ENCODE measurements around the gene MRPL16. TPM values are rescaled to one million over a fixed set of nuclear protein-coding genes. Genes with fewer than 3 reads are reported as not detected.

The MRPL16 gene
- total RNA-seq, 6 experiments from 2014 or later = 45.7 to 51.0 (median 48.6) TPM

- peaks cover 35% of the 10 kb centered on the region for H3K4me1 Mint-ChIP-seq (ENCODE audit: low read depth)
Observed at GRCh38 chr11:59779487-59779886, 31.1 kb downstream of the MRPL16 start.

GRCh38 chr11:59778122-59778521 lies 32.5 kb downstream of the MRPL16 start:
- DNase-seq = no peak
- Mint-ChIP-seq H3K4me1 (ENCODE audit: low read depth) (peaks cover 29% of the 10 kb centered on the region), H3K27ac (no peak overlapping the region; the same call in 1 of the 2 replicates), H3K9me3 (no peaks in the 10 kb centered on the region), H3K36me3 (ENCODE audit: low read depth) (peaks cover 42% of the 10 kb centered on the region), H3K27me3 (ENCODE audit: insufficient read depth) (no peaks in the 10 kb centered on the region), H3K4me3 (no peak overlapping the region)
- no peak for TF ChIP-seq CTCF (IDR thresholded peaks at IDR 0.05)

More at GRCh38 chr11:59779487-59779886, 31.1 kb downstream of the MRPL16 start:
- no peak for TF ChIP-seq CTCF (IDR thresholded peaks at IDR 0.05)
- H3K4me3 Mint-ChIP-seq = no peak overlapping the region
- H3K27me3 Mint-ChIP-seq (ENCODE audit: insufficient read depth) = no peaks in the 10 kb centered on the region
- DNase-seq = no peak
- no peaks in the 10 kb centered on the region for H3K9me3 Mint-ChIP-seq
- H3K36me3 Mint-ChIP-seq (ENCODE audit: low read depth) = peaks cover 47% of the 10 kb centered on the region
- no peak overlapping the region for H3K27ac Mint-ChIP-seq

GRCh38 chr11:59777104-59777503 lies 33.5 kb downstream of the MRPL16 start:
- no peaks in the 10 kb centered on the region for H3K27me3 Mint-ChIP-seq (ENCODE audit: insufficient read depth)
- DNase-seq = no peak
- H3K9me3 Mint-ChIP-seq = no peaks in the 10 kb centered on the region
- H3K4me1 Mint-ChIP-seq (ENCODE audit: low read depth) = peaks cover 29% of the 10 kb centered on the region
- H3K36me3 Mint-ChIP-seq (ENCODE audit: low read depth) = peaks cover 42% of the 10 kb centered on the region
- H3K27ac Mint-ChIP-seq = no peak overlapping the region
- no peak for TF ChIP-seq CTCF (IDR thresholded peaks at IDR 0.05)
- no peak overlapping the region for H3K4me3 Mint-ChIP-seq

DNA sequence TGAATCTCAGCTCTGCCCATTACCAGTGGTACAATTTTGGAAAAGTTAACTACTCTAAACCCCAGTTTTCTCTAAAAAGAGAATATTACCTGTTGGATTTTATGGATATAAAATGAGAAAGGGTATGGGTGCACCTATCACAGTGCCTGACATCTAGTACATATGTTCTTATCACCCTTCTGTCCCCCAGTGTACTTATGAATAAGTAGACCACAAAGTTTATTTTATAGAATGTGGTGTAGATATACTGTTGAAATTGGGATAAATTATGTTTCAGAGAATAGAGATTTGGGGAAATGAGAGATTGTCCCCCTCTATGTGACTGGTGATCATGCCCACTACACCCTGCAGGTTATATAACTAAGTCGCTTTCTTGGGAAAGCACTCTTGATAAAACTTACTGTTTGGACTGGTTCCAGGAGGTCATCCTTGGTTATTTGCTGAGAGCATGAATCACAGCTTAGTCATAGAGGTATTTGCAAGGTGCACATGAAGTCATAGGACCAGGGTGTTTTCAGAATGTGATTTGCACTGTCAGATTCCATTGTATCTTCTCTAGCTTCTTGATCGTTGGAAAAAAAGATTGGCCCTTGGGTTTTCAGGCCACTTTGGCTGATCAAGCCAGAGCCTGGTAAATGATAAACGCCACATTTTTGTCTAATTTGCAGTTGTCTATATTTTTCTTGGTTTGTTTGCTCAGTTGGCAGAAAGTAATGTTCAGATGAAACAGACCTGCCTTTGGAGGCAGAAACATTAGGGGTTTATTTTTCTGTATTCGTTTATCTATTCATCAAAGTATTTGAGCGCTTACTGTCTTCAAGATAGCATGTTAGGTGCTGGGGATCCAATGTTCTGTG lies 34.1 kb downstream of the MRPL16 start:
- H3K27ac Mint-ChIP-seq = no peak overlapping the region
- DNase-seq = peak; percentile 48
- H3K4me3 Mint-ChIP-seq = no peak overlapping the region
- H3K27me3 Mint-ChIP-seq (ENCODE audit: insufficient read depth) = no peaks in the 10 kb centered on the region
- no peak for TF ChIP-seq CTCF (IDR thresholded peaks at IDR 0.05)
- peaks cover 34% of the 10 kb centered on the region for H3K4me1 Mint-ChIP-seq (ENCODE audit: low read depth)
- H3K9me3 Mint-ChIP-seq = no peaks in the 10 kb centered on the region
- H3K36me3 Mint-ChIP-seq (ENCODE audit: low read depth) = peaks cover 37% of the 10 kb centered on the region

- H3K27ac Mint-ChIP-seq = no peak overlapping the region
- peaks cover 21% of the 10 kb centered on the region for H3K36me3 Mint-ChIP-seq (ENCODE audit: low read depth)
- no peaks in the 10 kb centered on the region for H3K27me3 Mint-ChIP-seq (ENCODE audit: insufficient read depth)
- DNase-seq = no peak
- peaks cover 33% of the 10 kb centered on the region for H3K4me1 Mint-ChIP-seq (ENCODE audit: low read depth)
- H3K9me3 Mint-ChIP-seq = no peaks in the 10 kb centered on the region
- no peak overlapping the region for H3K4me3 Mint-ChIP-seq
- TF ChIP-seq CTCF (IDR thresholded peaks at IDR 0.05) = no peak
Observed at GRCh38 chr11:59773083-59773440, 37.5 kb downstream of the MRPL16 start.
